GM19193 (cell line): ENCODE results near the gene RASGRP3.

Experiments
- POLR2A ChIP-seq: IDR thresholded peaks from 4 replicates; pipeline ENCODE4 v1.6.1; 2011; ENCODE audit not compliant: insufficient read depth, insufficient read length; ENCODE audit errors: extremely low read depth

Gene RASGRP3

DNA sequence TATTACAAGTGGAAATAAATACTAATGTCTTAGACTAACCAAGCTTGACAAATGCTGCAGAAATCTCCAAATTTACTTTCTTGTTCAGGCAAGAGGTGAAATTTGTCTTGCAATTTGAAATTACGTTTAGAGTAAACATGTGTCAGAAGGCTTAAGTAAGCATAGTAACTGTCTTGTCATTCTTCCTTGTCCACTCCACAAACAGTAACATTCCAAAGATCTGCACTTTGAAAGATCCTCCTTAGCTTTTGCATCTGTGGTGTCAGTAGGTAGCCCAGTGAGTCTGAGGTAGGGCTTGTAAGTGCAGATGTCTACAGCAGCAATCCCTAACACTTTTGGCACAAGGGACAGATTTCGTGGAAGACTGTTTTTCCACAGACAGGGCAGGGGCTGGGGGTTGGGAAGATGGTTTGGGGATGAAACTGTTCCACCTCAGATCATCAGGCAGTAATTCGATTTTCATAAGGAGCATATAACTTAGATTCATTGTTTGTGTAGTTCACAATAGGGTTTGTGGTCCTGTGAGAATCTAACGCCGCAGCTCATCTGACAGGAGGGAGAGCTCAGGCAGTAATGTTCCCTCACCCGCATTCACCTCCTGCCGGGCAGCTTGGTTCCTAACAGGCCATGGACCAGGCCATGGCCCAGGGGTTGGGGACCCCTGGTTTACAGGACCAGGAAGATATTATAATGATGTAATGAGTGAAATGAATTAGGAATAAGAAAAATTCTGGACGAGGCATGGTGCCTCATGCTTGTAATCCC, 18.6 kb downstream of the RASGRP3 start:
- TF ChIP-seq POLR2A: no peak

DNA sequence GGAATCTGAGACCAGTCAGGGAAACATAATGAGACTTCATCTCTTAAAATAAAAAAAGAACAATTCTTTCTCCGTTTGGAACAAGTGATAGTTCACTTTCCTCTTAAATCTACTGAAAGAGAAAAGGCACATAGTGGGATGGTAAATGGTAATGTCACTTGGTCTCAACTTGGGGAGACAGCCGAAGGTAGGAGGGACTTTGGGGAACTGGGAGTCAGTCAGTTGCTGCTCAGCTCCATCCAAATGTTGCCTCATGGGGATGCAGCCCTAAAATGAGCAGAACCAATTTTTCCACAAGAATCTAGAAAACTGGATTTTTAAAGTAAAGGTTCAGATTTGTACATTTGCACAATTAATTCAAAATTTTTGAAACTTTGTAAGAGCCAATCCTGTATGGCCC, 19.2 kb downstream of the RASGRP3 start:
- TF ChIP-seq POLR2A: no peak

DNA sequence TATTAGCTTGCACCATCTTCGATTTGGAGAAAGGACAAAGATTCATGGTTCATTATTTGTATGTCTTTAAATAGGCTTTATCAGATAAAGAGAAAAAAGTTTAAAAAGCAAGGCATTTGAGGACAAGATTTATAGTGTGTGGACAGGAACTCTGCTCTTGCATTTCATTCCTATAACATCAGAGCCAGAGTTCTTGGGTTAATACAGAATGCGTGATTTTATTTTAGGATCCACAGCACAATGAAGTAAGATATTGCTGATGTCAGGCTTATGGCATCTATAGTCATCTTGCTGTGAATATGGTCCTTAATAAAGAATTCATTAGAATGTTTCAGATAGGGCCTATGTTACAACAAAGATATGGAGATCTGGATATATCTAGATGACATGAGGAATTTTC, 19.7 kb downstream of the RASGRP3 start:
- TF ChIP-seq POLR2A: no peak

DNA sequence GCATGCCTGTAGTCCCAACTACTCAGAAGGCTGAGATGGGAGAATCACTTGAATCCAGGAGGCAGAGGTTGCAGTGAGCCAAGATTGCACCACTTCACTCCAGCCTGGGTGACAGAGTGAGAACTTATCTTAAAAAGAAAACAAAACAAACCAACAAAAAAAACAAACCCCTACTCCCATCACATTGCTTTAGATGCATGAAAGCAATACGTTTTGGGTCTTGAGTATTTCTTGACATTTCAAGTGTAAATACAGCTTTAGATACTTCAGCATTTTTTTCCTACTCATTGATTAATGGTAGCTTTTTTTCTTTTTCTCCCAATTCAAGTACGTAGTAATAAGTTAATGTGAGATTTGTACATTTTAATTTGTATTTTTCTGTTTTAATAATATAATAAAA, 20.3 kb downstream of the RASGRP3 start:
- TF ChIP-seq POLR2A: no peak

DNA sequence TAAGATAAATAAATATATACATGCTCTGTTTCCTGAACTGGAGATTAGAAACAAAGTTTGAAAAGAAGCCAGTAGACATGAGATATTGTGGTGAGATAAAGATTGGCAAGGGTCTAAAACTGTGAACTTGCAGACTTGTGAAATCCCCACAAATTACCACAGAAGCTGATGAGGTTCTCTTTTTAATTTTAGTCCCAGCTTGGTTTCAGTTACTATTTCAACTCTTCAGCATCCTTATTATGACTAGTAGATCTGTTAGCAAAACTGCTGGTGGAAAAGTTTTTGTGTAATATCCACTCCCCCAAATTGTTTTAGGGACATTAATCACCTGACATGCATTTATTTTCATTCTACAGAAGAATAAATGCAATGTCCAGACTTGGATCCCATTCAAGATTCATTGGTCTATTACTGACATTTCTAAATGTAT, 20.8 kb downstream of the RASGRP3 start:
- no peak for TF ChIP-seq POLR2A

DNA sequence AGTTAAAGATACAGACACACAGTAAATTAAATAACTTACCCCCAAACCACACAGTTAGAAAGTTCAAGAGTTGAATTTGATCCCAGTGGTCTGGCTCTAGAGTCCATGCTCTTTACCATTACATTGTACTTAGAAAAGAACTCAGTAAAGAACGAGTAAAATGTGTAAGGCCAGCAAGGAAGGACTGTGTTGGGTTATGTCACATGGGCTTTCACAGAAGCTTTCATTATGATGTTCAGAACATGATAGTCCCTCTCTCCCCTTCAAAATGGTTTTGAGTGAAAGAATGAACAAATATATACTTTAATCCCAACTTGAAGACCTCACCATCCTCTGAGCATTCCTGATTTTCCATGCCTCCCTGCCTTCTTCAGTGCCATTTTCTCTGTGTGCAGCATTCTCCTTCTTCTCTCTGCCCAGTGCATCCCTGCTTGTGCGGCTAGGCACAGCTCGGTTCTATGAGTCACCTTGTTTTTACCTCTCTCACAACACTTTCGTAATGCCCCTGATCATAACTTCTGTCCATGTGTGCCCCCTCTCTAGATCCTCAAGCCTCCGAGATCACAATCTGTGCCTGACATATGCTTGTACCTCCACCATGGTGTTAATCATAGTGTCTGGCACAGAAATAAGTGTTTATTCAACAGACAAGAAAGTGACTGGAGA, 22.0 kb downstream of the RASGRP3 start:
- no peak for TF ChIP-seq POLR2A

DNA sequence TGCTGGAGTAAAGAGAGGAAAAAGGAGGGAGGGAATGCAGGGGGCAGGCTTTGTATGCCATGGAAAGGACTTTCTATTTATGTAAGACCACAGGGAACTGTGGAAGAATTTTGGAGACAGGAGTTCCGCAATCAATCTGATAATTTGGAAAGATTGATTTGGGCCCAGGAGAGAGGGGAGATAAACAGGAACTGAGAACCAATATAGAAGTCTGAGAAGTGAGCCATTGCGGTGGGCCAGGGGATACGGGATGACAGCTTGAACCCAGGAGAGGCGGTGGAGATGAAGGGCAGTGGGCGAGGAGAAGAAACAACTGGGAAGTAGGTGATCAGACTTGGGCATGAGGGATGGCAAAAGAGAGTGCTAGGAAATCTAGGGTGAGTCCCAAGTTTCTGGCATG, 23.7 kb downstream of the RASGRP3 start:
- no peak for TF ChIP-seq POLR2A

DNA sequence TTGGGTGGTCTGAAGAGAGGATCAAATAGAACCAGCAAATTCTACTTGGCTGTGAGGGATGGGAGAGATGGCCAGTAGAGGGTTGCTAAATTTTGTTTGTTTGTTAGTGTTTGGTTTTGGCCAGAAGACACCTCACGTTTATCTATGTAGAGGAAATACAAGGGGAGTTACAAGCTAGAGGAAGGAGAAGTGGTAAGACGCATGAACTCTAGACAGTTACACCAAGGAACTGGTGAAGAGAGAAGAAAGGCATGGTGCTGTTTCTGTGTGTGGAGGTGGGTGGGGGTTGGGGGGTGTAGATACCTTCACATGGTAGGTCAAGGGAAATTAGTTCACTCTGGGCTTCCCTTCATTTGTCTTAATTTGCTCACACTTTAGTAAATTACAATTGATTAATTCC, 25.6 kb downstream of the RASGRP3 start:
- TF ChIP-seq POLR2A: no peak

DNA sequence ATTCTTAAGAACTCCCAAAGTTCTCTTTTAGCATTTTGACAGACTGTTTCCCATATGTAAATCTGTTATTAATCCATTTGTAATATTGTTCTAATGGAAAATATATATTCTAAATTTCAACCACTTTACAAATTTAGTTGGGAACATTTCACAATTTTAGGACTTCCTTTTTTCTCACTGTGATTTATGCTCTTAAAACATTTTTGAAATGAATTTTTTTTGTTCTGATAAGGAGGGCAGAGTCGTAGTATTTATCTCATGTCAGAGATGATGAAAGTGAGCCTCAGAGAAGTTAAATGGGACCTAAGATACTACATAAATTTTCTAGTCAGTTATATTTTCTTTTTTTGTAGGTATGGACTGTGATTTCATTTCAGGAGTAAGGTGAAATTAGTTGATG, 26.6 kb downstream of the RASGRP3 start:
- no peak for TF ChIP-seq POLR2A

DNA sequence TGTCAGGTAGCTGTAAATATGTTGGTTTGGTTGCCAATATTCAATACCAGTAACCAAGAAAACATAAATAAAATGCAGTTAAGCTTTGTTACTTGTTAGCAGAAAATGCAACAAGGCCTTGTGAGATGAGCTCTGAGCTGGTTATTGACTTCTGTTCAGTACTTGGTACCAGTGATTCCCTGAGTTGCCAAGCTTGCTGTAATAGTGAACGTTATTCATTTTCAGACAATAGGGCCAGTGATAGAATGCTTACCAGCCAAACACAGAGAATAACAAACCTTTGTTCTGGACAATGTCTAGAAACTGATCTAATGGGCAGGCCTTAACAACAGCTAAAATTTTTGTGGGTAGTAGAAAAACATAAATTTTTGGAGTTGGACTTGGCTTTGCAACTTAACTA, 29.5 kb downstream of the RASGRP3 start:
- no peak for TF ChIP-seq POLR2A

DNA sequence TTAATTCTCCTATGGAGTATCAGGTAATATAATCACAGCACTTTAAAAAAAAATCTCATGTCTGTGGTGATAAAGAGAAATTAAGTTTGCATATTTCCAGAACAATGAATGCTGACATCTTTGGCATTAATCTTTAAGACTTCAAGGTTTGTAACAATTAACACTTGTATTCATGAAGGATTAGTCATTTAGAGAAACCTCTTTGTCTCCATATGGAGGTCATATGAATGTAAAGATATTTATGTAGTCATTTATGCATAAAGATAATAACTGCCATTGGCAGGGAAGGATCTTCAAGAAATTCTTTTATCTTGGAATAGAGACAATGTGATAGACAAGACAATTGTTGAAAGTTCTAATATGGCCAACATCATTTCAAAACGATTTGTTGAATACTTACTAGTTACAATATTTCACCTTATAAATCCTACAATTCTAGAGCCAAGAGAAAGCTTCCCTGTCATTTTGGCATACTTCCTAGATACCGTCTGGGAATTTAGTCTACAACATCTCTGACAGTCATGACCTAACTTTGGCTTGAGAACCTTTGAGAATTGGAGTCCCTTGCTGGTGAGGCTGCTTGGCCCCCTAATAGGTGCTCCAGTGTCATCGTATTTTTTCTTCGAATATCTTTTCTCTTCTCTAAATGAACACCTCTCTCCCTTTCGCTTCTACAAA, 33.6 kb downstream of the RASGRP3 start:
- TF ChIP-seq POLR2A: no peak

DNA sequence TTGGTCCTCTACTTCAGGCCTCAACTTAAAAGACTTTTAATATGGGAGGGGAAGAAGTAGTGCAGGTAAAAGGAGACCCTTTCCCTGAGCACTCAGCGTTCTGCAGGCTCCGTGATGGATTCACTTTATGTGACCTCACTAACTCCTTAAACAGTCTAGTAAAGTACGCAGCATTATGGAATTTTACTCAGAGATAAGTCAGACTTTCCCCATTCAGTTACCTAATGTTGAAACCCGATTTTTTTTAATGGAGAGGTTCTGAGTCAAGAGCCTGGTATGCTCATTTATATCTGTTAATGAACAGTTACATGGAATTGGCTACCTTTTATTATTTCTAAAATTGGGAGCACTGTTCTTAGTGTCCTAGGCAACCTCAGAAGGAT, 34.1 kb downstream of the RASGRP3 start:
- TF ChIP-seq POLR2A: no peak

DNA sequence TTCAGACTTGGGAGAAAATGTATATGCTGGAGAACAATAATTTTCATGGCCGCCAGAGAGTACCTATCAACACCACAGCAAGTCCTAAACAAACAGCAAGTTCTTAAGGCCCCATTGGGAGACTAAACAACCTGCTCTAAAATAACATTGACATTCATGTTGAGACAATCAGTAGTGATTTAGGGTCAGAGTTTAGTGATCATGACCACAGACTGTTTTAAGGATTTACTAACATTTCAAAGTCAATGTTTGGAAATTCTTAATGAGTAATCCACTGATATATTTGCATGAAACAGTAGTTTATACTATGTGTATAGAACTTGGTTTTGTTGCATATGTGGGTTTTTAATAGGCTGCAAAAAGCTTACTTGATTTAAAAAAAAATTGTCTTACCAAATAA, 34.7 kb downstream of the RASGRP3 start:
- no peak for TF ChIP-seq POLR2A

DNA sequence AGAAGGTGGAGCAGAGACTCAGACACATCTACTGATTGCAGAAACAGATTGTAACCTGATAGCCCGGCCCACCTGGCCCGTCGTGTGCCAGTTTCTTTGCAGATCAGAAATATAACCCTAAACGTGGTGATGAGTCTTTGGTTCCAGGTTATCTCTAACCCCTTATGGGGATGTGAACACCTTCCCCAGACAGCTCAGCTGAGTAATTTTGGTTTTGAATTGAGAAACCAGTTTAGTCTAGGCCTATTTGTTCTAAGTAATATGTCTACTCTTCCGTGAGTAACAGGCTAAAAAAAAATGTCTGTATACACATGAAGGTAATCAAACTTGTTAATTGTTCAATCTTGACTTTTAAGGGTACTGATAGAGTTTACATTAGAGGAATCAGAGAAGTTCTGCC, 35.7 kb downstream of the RASGRP3 start:
- TF ChIP-seq POLR2A: no peak

DNA sequence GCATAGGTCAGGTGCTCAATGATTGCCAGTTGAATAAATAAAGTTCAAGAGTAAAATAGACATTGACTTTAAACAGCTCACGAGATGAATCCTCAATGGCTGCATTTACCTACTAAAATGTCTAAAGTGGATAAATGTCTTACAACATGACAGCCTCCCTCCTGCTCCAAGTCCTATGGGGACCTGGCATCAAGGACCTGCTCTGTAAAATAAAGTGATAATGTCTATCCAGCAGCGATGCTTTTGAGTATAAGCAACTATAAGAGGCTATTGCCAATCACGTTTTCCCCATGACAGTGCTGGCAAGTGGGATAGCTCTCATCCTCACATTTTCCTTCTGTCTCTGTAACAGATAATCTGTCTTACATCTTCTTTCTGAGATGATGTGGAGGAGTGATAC, 37.0 kb downstream of the RASGRP3 start:
- no peak for TF ChIP-seq POLR2A

DNA sequence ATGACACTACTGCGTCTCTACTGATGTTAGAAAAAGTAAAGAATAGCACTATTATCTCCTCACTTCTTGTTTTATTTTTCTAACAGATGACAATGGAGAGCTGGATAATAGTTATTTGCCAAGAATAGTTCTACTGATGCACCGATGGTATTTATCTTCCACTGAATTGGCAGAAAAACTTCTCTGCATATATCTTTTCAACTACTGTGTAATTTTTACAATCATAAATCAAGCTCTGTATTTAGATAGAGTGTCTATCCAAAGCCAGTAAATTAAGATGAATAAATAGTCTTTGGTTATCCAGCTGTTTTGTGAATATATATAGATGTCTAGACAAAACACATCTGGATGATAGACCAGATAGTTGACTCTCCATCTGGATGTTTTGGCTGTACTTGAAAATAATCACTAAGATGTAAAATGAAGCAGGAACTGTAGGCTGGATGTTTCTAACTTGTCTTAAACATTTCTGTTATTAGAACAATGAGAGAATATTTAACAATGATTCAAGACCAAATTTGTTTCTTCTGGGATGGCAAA, 40.1 kb downstream of the RASGRP3 start:
- TF ChIP-seq POLR2A: no peak
